Nephron (organoid): ENCODE measurements around the gene ARFGEF3.

Experiments
- H3K27ac Mint-ChIP-seq, 3 experiments: 2 replicates each; pipeline ENCODE4 v1.8.0; 2020; ENCODE audit warnings: mixed read lengths in 3 of 3, mild to moderate bottlenecking in 2 of 3, moderate library complexity in 1 of 3
- H3K27me3 Mint-ChIP-seq: 2 replicates; pipeline ENCODE4 v1.8.0; 2021; ENCODE audit warnings: low read depth, mild to moderate bottlenecking, moderate library complexity, mixed read lengths
- H3K36me3 Mint-ChIP-seq: 2 replicates; pipeline ENCODE4 v1.8.0; 2020; ENCODE audit warnings: low read depth, mixed read lengths
- H3K4me1 Mint-ChIP-seq: 2 replicates; pipeline ENCODE4 v1.8.0; 2020; ENCODE audit warnings: mixed read lengths
- H3K4me3 Mint-ChIP-seq, 3 experiments: 2 replicates each; pipeline ENCODE4 v1.8.0; 2020; ENCODE audit warnings: mild to moderate bottlenecking in 3 of 3, mixed read lengths in 3 of 3, moderate library complexity in 2 of 3
- H3K9me3 Mint-ChIP-seq: 2 replicates; pipeline ENCODE4 v1.8.0; 2020; ENCODE audit warnings: mixed read lengths
- CTCF ChIP-seq, 3 experiments: fragments of 200-600 bp; sonication (generic); IDR thresholded peaks; one replicate each; pipeline ENCODE4 v1.5.0; 2021; ENCODE audit warnings: antibody characterized with exemption in 3 of 3; ENCODE audit not compliant: unreplicated experiment in 3 of 3

The ARFGEF3 gene

DNA sequence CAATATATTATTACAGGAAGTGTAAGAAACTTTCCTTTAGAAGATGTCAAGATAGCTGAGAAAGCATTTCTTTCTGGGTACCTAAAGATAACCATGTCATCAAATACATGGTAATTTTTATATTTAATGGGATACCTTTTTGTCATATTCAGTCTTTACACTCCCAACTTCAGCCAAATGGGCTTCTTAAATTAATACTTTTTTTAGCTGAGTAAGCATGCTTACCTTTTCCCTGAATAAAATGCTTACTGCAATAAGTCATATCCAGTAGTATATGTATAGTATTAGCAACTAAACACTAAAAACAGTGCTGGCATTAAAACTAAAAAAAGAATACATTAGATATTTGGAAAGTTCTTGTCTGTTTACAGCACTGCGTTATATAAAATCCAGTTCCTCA is 74.0 kb downstream of the ARFGEF3 start:
- no peaks in the 10 kb centered on the region for H3K36me3 Mint-ChIP-seq
- H3K4me3 Mint-ChIP-seq = no peak overlapping the region
- peaks cover 13% of the 10 kb centered on the region for H3K4me1 Mint-ChIP-seq
- H3K27ac Mint-ChIP-seq = no peak overlapping the region
- H3K27me3 Mint-ChIP-seq = peaks cover 3% of the 10 kb centered on the region
- no peak for TF ChIP-seq CTCF (IDR thresholded peaks at IDR 0.05; ENCODE audit: unreplicated experiment in 3 of 3)
- H3K9me3 Mint-ChIP-seq = no peaks in the 10 kb centered on the region

DNA sequence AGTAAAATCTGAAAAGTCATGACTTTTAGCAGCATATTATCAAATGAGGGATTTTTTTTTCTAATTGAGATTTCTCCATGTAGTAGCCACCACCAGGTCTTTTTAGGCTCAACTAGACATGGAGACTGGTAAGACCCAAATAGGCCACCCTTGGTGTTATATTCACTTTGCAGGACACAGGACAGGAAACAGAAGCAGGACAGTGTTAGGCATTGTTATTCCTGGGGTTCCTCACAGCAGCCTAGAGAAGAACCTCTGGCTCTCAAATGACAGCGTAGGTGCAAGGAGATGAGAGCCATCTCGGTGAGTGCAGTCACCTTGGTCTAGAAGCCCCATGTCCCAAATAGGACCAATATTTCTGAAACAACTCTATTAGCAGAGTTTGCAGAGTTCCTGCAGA is 75.7 kb downstream of the ARFGEF3 start:
- Mint-ChIP-seq H3K27me3 (no peaks in the 10 kb centered on the region), H3K36me3 (no peaks in the 10 kb centered on the region), H3K4me1 (peaks cover 13% of the 10 kb centered on the region), H3K27ac (no peak overlapping the region), H3K9me3 (no peaks in the 10 kb centered on the region), H3K4me3 (no peak overlapping the region)
- TF ChIP-seq CTCF (IDR thresholded peaks at IDR 0.05; ENCODE audit: unreplicated experiment in 3 of 3) = no peak

GRCh38 chr6:138238368-138238767 is 76.6 kb downstream of the ARFGEF3 start:
- H3K4me3 Mint-ChIP-seq = no peak overlapping the region
- H3K27me3 Mint-ChIP-seq = no peaks in the 10 kb centered on the region
- no peaks in the 10 kb centered on the region for H3K36me3 Mint-ChIP-seq
- TF ChIP-seq CTCF (IDR thresholded peaks at IDR 0.05; ENCODE audit: unreplicated experiment in 3 of 3) = no peak
- H3K4me1 Mint-ChIP-seq = peaks cover 6% of the 10 kb centered on the region
- no peak overlapping the region for H3K27ac Mint-ChIP-seq
- no peaks in the 10 kb centered on the region for H3K9me3 Mint-ChIP-seq

GRCh38 chr6:138239774-138240173 is 78.0 kb downstream of the ARFGEF3 start:
- no peak for TF ChIP-seq CTCF (IDR thresholded peaks at IDR 0.05; ENCODE audit: unreplicated experiment in 3 of 3)

GRCh38 chr6:138240476-138241245 is 78.9 kb downstream of the ARFGEF3 start:
- H3K4me1 Mint-ChIP-seq = no peaks in the 10 kb centered on the region
- TF ChIP-seq CTCF (IDR thresholded peaks at IDR 0.05; ENCODE audit: unreplicated experiment in 3 of 3) = no peak
- H3K27me3 Mint-ChIP-seq = no peaks in the 10 kb centered on the region
- no peak overlapping the region for H3K4me3 Mint-ChIP-seq
- no peaks in the 10 kb centered on the region for H3K9me3 Mint-ChIP-seq
- no peak overlapping the region for H3K27ac Mint-ChIP-seq
- H3K36me3 Mint-ChIP-seq = no peaks in the 10 kb centered on the region

More at GRCh38 chr6:138239774-138240173, 78.0 kb downstream of the ARFGEF3 start:
- Mint-ChIP-seq H3K4me3 (no peak overlapping the region), H3K4me1 (no peaks in the 10 kb centered on the region), H3K27me3 (no peaks in the 10 kb centered on the region), H3K27ac (no peak overlapping the region), H3K36me3 (no peaks in the 10 kb centered on the region), H3K9me3 (no peaks in the 10 kb centered on the region)

DNA sequence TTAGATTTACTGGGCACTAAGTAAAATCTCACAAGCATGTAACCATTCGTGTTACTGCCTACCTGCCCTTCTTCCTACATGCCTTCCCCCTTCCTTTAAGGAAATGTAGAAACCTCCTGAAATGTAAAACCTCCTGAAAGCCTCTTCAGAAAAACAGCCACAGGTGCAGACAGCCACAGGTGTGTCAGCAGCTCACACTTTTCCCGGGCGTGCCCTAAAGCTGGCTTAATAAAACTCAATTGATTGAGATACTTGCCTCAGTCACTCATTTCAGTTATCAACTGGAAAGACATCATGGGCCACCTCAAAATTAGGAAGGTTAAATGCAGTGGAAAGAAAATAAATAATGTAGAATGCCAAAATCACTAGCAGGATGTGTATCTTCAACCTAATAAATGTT is 79.6 kb downstream of the ARFGEF3 start:
- no peak overlapping the region for H3K4me3 Mint-ChIP-seq
- H3K36me3 Mint-ChIP-seq = no peaks in the 10 kb centered on the region
- no peaks in the 10 kb centered on the region for H3K4me1 Mint-ChIP-seq
- H3K27me3 Mint-ChIP-seq = no peaks in the 10 kb centered on the region
- TF ChIP-seq CTCF (IDR thresholded peaks at IDR 0.05; ENCODE audit: unreplicated experiment in 3 of 3) = no peak
- H3K9me3 Mint-ChIP-seq = no peaks in the 10 kb centered on the region
- H3K27ac Mint-ChIP-seq = no peak overlapping the region
